Skeletal muscle cell (primary cell): ENCODE data around the gene AGO4.
"Not testable (repeated sequence)": the region's sequence is repeated elsewhere in the genome, so short reads cannot be mapped to it uniquely, and the experiment has no call there.

ENCODE experiments used
- DNase-seq: peaks from one replicate; pipeline ENCODE4 v3.0.0-alpha.2; 2010; ENCODE audit warnings: low read depth
- H3K4me3 ChIP-seq: 2 replicates; pipeline ENCODE4 v1.5.1; 2011; ENCODE audit warnings: low read depth, mild to moderate bottlenecking, control low read depth, low read length, moderate library complexity

Gene AGO4

DNA sequence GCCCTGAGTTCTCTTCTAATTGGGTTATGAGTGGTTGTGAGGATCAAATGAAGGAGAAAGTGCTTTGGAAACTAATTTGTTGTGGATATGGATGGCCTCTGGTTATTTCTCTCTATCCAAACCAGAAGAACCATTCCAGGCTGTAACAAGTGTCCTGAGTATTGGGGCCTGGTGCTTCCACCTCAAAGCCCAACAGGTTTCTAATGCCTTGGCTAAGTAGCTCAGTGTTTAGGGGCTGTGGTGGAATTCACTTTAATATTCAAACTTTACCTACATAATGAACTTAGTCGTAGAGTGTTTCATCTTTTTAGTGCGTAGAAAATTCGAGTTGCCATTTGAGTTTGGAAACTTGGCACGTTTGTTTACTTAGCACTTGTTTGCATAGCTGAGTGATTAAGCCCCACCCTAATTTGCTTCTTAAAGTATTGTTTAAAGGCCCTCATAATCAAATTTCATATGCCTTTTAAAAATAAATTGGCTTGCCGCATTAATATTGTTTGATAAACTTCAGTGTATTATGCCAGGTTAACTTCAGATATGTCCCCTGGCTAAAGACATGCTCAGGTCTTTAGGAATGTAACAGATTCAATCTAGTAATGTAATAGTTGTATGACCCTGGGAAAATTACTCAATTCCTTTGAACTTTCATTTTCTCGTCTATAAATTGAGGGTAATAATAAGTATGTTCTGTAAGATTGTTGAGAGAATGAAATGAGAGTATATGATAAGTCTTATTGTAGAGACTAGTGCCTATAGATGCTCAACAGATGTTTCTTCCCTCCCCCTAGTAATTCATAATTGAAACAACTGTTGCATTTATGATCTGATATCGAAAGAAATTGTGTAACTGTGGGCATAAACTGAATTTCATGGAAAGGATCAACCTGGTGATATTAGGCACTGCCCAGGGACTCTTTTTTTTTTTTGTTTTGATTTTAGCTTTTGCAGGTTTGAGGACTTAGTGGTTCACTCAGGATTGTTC is 1.6 kb downstream of the AGO4 start:
- DNase-seq = no peak
- peak overlapping the region; percentile 76 for H3K4me3 ChIP-seq

DNA sequence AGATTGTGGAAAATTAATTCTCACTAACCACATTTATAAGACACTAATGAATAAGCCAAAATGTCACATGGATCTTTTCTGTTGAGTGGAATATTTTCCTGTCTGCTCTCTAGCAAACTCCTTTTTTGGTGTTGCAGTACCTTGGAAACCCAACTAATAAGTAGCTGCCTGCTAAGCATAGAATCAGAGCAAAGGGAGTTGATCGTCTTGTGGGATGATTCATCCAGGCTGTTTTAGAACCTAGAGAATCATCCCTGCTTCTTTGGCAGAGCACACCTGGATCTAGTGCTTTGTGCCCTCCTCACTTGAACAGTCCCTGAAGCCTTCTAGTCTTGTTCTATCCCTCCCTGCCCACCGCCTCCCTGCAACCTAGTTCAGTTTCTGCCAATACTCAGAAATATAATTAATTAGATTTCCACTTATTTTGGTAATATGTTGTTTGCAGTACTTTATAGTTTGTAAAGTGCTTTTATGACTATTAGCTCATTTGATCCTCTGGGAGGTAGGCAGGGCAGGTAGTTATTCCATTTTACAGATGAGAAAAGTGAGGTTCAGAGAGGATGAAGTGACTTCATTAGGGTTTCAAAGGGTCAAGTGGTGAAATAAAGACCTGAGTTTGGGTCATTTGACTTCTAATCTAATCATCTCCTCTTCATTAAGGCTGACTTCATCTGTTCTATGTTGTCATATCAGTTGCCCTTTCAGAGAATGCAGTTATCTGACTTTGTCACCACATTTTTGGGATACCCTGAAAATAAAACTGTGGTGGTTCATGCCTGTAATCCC is 2.5 kb downstream of the AGO4 start:
- H3K4me3 ChIP-seq = no peak overlapping the region
- DNase-seq = no peak

DNA sequence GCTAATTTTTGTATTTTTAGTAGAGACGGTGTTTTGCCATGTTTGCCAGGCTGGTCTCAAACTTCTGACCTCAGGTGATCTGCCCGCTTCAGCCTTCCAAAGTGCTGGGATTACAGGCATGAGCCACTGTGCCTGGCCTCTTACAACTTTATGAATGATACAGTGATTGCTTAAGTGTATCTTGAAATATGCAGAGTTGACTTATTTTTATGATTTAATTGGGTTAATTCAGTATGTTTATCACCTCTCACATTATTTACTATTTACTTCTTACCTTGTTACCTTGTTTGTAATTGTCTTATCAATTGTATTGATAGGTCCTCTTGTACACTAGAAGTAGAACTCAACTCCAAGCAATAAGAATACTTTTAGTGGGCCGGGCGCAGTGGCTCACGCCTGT is 4.9 kb downstream of the AGO4 start:
- DNase-seq, H3K4me3 ChIP-seq: not testable (repeated sequence)

DNA sequence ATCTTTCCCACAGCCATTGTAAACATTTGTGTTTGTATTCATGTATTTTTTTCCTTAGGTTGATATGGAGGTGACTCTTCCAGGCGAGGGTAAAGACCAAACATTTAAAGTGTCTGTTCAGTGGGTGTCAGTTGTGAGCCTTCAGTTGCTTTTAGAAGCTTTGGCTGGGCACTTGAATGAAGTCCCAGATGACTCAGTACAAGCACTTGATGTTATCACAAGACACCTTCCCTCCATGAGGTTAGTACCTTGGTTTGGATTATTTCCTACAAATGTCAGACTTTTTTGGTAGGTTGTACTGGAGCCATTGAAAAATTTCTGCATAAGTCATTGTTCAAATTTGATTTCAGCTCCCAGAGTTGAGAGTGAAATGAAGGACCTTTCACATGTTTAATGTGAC is 17.4 kb downstream of the AGO4 start:
- no peak overlapping the region for H3K4me3 ChIP-seq

DNA sequence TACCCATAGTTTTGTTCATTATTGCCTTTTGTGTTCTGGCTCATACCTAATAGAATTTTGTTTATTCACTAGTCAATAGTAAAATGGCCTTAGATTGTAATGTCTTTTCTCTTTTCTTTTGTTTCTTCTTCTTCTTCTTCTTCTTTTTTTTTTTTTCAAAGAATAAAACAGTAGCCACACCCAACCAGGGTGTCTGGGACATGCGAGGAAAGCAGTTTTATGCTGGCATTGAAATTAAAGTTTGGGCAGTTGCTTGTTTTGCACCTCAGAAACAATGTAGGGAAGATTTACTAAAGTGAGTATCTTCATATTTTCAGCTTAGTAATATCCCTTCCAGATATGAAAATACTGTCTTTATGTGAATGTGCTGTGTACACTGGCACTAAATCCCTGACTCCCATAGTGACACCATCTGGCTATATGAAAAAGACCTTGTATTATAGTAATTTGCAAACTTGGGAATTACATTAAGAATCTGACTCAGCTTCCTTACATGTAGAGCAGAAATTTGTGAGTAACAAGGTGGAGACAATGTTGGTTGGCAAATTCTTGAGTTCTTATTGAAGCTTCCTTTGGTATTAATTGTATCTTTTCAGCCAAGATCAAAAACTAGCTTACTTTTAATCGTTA is 24.6 kb downstream of the AGO4 start:
- DNase-seq = no peak
- H3K4me3 ChIP-seq = no peak overlapping the region

More for the DNA sequence above, 17.4 kb downstream of the AGO4 start:
- no peak for DNase-seq

DNA sequence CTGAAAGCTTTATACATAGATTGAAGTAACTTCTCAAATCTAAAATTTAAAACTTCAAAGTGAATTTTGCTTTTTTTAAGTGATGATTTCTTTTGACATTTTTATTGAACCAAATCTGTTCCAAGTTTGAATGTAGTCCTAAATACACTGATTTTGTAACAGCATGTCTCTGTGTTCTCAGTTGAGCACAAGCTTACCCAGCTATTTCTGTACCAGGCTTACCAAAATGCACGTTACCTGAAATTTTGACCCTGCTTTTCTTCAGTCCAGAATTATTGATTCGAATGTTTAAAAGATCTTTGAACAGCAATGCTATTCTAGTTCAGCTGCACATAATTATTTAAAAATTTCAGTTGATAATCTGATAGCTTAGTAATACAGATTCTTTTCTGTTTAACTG is 25.6 kb downstream of the AGO4 start:
- H3K4me3 ChIP-seq = no peak overlapping the region
- no peak for DNase-seq

DNA sequence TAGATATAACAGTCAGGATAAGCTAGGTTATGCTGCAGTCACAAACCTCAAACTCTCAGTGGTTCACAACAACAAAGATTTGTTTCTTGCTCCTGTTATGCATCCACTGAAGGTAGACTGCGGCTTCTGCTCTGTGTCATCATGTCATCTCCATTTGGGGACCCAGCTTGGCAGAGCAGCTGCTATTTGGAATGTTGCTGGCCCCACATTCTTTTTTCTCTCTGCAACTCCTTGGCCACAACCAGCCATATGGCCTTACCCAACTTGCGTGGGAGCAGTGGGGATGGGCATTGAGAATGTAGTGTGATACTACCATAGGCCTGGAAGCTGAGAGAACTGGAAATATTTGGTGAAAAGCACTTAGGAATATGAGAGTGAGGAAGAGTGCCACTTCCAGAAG is 26.4 kb downstream of the AGO4 start:
- DNase-seq = no peak
- no peak overlapping the region for H3K4me3 ChIP-seq

DNA sequence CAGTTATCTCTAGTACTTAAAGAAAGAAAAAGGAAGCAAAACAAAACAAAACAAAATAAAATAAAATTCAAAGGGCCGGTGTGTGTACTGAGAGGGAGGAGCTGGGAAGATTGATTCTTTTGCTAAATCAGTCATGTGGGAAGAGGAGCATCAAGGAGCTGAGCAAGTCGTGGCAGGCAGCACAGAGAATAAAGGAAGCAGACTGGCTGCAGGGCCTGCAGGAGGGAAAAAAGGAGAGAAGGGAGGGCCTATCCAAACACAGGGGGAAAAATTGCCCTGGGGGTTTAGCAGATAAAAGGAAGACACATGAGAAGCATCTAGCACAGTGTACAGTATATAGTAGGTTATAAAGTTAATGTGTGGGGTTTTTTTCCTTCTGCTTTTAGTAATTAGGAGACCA is 27.6 kb downstream of the AGO4 start:
- DNase-seq = no peak
- H3K4me3 ChIP-seq = no peak overlapping the region

DNA sequence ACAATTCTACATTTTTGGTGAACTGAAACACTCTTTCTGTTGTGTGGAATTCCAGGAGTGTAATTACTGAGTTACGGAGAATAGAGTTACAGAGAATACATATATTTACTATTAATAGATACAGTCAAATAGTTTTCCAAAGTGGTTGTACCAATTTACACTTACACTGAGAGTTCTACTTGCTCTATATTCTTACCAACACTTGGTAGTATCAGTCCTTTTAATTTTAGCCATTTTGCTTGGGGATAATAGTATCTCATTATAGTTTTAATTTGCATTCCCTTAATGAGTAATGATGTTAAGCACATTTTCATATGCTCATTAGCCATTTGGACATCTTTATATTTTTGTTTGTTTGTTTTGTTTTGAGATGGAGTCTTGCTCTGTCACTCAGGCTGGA is 28.9 kb downstream of the AGO4 start:
- no peak overlapping the region for H3K4me3 ChIP-seq
- no peak for DNase-seq

DNA sequence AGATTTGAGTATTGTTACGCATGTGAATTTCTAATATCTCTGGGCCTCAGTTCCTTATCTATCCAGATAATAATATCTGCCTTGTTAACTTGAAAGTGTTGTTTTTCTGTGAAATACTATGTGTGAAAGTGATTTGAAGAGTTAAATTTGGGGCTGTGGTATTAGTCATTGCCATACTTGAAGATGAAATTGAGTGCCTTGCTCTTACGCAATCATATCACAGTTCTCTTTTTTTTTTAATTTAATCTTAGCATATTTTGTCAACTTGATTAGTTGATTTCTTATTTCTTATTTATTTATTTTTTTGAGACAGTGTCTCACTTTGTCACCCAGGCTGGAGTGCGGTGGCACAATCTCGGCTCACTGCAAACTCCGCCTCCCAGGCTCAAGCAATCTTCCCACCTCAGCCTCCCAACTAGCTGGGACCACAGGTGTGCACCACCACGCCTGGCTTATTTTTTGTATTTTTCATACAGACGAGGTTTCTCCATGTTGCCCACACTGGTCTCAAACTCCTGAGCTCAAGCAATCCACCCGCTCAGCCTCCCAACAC is 31.0 kb downstream of the AGO4 start:
- DNase-seq = no peak

DNA sequence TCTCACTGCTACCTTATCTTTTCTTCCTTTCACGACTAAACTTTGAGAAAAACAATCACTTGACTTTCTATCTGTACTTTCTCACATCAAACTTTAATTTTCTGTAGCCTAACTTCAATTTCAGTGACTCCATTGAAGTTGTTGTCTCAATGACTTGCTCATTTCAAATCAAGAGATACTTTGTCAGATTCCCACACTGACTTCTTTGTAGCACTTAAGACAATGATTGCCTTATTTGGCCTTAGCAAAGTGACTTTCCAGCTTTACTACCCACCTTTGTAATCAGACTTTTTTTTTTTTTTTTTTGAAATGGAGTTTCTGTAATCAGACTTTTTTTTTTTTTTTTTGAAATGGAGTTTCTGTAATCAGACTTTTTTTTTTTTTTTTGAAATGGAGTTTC is 37.0 kb downstream of the AGO4 start:
- H3K4me3 ChIP-seq = no peak overlapping the region
- DNase-seq = no peak

More for the DNA sequence above, 31.0 kb downstream of the AGO4 start:
- no peak overlapping the region for H3K4me3 ChIP-seq

DNA sequence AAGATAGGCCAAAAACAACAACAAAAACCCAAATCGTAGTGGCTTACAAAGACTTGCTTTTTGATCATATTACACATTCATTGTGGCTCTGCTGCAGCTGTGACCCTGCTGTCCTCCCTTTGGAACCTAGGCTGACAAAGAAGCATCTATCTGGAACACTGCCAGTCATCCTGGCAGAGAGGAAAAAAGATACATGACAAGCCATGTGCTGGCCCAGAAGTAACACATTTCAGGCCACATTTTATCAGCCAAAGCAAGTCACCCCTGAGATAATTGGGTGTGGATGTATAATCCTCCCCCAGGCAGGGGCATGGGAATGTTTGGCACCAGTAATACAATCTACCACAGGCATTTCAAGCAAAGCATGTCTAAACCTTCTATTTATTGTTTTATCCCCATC is 38.0 kb downstream of the AGO4 start:
- H3K4me3 ChIP-seq = no peak overlapping the region
- DNase-seq = no peak

DNA sequence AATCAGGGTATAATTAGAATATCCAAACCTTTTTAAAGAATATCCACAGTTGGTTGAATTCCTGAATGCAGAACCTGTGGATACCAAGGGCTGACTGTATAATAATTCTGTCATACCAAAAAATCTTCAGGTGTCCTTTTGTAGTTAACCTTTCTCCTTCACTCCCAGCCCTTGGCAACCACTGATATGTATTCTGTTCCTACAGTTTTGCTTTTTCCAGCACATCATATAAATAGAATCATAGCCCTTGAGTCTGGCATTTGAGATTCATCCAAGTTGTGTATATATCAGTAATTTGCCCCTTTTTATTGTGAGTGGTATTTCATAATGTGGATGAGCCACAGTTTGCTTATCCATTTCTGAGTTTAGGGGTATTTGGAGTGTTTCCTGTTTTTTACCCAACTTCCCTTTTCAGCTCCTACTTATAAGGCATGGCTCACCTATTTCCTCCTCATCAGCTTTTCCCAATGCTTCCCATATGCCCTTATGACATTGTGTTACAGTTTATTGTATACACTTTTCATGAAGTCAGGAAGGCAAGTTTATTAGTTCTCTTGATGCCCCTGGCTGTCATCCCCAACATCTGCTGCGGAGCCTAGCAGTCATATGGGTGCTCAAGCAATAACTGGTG is 40.2 kb downstream of the AGO4 start:
- no peak overlapping the region for H3K4me3 ChIP-seq
- no peak for DNase-seq

DNA sequence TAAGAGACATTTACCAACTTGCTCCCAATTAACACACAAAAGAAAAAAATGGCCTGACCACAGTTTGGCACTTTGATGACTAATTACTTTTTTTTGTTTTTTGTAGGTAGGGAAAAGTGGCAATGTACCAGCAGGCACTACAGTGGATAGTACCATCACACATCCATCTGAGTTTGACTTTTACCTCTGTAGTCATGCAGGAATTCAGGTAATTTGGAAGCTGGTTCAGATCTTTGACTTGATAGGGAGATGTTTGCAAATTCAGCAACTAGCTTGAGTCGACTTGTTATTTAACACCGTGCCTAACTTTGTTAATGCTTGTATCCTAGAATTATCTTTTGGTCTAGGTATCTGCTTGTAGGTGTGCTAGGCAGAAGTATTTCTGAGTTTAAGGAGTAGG is 42.2 kb downstream of the AGO4 start:
- DNase-seq = no peak
- H3K4me3 ChIP-seq = no peak overlapping the region

DNA sequence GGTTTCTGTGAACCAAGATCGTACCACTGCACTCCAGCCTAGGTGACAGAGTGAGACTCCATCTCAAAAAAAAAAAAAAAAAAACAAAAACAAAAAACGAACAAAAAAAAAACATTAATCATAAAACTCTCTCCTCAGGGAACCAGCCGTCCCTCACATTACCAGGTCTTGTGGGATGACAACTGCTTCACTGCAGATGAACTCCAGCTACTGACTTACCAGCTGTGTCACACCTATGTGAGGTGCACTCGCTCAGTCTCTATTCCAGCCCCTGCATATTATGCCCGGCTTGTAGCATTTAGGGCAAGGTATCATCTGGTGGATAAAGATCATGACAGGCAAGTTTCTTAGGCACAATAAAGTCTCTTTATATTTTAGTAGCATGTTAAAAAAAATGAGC is 42.9 kb downstream of the AGO4 start:
- H3K4me3 ChIP-seq = no peak overlapping the region
- DNase-seq = no peak

DNA sequence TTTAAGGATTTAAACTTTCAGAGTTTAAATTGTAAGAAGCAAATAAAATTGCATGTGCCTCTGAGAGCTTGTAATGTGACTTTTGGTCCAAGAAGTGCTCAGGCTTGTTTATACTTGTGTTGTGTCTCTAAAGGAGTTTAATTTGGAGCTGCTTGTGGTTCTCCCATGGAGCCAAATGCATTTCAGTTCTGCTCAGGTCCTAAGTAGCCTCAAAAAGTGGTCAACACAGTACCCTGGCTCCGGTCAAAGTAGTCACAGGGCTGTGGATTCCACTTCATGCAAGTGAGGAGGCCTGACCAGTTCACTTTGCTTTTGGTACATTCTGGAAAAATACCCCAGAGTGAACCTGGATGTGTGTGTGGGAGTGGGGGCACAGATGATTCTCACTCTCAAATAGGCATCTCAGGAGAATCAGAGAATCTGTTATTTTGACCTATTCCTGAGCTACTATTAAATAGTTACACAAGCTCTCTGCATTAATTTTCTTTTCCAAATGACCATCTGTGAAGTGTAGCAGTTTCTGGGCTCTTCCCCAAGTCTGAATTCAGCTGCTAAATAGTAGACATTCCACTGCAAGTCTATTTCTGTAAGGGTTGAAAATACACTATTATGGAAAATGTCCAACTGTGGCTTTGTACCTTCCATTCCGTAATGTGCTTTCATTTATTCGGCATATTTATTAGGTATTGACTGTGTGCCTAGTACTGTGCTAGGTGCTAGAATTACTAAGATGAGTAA is 43.5 kb downstream of the AGO4 start:
- H3K4me3 ChIP-seq = no peak overlapping the region
- DNase-seq = peak; percentile 10

DNA sequence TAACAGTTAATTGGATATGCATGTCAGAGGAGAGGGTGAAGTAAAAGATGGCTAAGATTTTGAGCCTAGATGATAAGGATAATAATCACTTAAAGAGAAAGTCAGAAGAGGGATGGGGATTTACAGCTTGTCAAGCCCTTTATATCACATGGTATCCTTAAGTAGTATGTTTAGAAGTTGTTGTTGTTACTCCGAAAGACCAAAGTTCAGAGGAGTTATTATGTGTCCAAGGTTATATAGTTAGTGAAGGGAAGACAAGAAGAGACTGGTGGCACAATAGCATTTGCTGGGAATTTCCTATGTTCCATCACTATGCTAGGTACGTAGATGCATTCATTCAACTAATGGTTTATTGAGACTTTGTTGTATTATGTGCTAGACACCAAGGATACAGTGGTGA is 44.4 kb downstream of the AGO4 start:
- DNase-seq = no peak
- no peak overlapping the region for H3K4me3 ChIP-seq

DNA sequence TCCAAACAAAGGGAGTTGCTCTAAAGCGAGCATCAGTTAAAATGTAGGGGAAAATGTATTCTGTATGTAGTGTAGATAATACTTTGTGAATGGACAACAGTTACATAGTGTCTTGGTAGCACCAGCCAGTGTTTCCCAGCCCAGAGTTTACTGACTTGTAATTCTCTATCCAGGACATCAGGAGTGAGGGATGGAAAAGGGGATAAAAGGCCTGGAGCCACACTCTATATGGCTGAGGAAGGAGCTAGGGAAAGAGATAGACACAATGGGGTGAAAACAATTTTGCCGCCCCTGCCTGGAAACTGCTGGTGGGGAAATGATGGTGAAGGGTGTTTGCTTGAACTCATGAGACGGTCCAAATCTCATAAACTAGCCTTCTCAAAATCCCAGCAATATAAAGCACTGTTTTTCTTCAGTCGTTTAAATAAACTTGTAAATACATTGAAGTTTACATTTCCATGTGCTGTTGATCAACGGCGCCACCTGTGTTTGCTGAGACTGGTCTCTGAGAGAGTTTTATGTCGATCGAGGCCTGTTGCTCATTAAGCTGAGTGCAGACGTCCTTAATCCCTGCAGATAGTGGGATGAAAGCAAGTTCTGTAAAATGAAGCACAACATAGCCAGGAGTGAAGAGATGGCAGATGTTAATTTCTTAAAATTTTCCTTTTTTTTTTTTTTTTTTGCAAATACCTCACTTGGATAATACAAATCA is 47.3 kb downstream of the AGO4 start:
- DNase-seq = no peak
- H3K4me3 ChIP-seq = no peak overlapping the region
